Ectodermal cell (in vitro differentiated cells): ENCODE results near the gene CBS.
"Not testable (repeated sequence)": the region's sequence is repeated elsewhere in the genome, so short reads cannot be mapped to it uniquely, and the experiment has no call there.

Experiments
- H3K27ac ChIP-seq: 2 replicates; pipeline ENCODE4 v1.7.0; 2013; ENCODE audit warnings: mild to moderate bottlenecking, low read depth, low read length; ENCODE audit not compliant: insufficient read depth, poor library complexity, severe bottlenecking
- H3K27me3 ChIP-seq: 2 replicates; pipeline ENCODE4 v1.7.0; 2013; ENCODE audit warnings: mild to moderate bottlenecking, low read length; ENCODE audit not compliant: insufficient read depth, control insufficient read depth, poor library complexity, severe bottlenecking
- H3K36me3 ChIP-seq: one replicate; pipeline ENCODE4 v1.7.0; 2013; ENCODE audit warnings: low read length; ENCODE audit not compliant: control insufficient read depth, insufficient read depth
- H3K4me1 ChIP-seq: one replicate; pipeline ENCODE4 v1.7.0; 2013; ENCODE audit warnings: low read length; ENCODE audit not compliant: control insufficient read depth, insufficient read depth
- H3K4me3 ChIP-seq: 2 replicates; pipeline ENCODE4 v1.7.0; 2013; ENCODE audit warnings: low read depth, low read length, control low read depth; ENCODE audit not compliant: insufficient read depth
- H3K9me3 ChIP-seq: 2 replicates; pipeline ENCODE4 v1.7.0; 2013; ENCODE audit warnings: mild to moderate bottlenecking, low read length, moderate library complexity; ENCODE audit not compliant: control insufficient read depth
- WGBS, 2 experiments: methylation state at CpG; one replicate each; pipeline ENCODE4 v1.1.7; 2013; ENCODE audit warnings: missing lambda C conversion rate in 2 of 2; 5-methylcytosine and 5-hydroxymethylcytosine counted together

The CBS gene

DNA sequence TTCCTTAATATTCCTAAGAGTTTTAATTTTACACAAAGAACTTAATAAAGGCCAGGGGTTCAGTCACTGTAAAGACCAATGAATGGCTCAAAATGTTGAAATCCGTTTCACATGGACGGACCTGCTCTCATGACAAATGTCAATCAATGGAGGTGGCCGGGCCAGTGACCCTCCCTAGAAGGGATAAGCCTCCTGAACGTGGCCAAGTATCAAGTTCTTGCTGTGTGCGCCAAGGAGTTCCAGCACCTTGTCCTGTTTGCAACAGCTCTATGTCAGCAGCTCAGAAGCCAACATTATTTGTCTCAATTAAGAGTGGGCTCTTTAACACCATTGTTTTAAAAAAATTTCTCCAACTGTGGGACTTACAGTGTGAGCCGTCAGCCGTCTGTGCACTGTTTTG lies 25.4 kb upstream of the CBS start:
- H3K36me3 ChIP-seq, H3K4me3 ChIP-seq, H3K27me3 ChIP-seq, H3K9me3 ChIP-seq, H3K27ac ChIP-seq, H3K4me1 ChIP-seq: not testable (repeated sequence)
- no CpG with 5 or more reads among the region's 7 CpGs for WGBS, 2 experiments

DNA sequence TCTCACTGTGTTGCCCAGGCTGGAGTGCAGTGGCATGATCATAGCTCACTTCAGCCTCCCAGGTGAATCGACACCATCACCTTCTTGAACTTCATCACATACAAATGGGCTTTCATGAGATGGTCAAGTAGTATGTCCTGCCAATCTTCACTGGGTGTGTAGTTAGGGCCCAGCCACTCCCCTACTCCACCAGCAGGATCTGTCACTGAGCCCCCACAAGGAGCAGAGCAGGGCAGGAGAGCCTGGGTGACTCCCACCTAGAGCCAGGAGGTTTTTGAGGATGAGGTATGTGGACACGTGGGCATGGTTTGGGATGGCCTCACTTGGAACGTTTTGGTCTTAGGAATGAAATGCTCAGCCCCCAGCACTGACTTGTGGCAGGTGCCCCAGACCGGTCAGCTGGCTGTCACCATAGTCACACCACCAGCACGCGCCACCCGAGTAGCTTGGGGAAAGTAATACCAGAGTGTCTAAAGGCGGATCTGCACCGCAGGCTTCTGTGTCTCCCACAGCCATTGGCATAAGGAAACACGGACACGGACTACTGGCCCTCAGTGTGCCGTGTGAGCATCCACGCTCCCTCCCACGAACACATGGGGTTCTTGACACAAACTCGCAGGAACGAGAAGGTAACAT lies 16.5 kb upstream of the CBS start:
- WGBS, 2 experiments = no CpG with 5 or more reads among the region's 16 CpGs
- H3K9me3 ChIP-seq, H3K27me3 ChIP-seq, H3K27ac ChIP-seq, H3K4me1 ChIP-seq, H3K36me3 ChIP-seq, H3K4me3 ChIP-seq: not testable (repeated sequence)

DNA sequence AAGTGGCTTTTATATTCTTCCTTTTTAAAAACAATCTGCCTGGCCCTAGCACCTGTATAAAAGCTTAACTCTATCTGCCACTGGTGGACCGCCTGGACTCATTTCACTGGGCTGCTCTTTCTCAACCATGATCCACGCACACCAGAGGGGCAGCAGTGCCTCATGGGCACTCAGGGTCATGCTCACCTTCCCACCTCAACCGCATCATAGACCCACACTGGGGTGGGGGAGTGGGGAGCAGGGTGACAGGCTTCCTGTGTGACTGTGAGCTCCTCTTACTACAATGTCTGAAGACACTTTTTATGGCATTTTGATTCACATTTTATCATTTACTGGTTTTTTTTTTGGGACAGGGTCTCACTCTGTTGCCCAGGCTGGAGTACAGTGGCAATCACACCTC lies 15.3 kb upstream of the CBS start:
- H3K4me3 ChIP-seq, H3K9me3 ChIP-seq, H3K4me1 ChIP-seq, H3K27ac ChIP-seq, H3K36me3 ChIP-seq, H3K27me3 ChIP-seq: not testable (repeated sequence)
- no CpG with 5 or more reads among the region's 3 CpGs for WGBS, 2 experiments

DNA sequence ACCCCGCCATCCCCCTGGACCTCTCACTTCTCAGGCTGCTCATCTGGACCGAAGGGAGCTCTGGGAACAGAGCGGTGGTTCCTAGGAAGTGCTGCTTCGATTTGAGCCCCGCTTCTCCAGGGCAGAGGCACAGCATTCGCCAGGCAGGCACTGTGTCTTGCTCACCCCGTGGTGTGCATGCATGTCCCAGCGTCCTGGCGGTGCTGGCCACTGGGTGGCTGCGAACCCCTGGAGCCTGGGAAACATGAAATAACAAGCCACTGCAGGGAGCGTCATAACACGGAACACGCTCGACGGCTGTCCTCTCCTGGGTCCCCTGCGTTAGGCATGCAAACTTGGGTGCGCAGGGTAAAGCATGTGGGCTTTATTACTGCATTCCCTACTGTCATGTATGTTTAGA lies 13.8 kb upstream of the CBS start:
- not testable (repeated sequence) for H3K4me3 ChIP-seq, H3K36me3 ChIP-seq, H3K27me3 ChIP-seq, H3K9me3 ChIP-seq, H3K27ac ChIP-seq, H3K4me1 ChIP-seq
- no CpG with 5 or more reads among the region's 17 CpGs for WGBS, 2 experiments

DNA sequence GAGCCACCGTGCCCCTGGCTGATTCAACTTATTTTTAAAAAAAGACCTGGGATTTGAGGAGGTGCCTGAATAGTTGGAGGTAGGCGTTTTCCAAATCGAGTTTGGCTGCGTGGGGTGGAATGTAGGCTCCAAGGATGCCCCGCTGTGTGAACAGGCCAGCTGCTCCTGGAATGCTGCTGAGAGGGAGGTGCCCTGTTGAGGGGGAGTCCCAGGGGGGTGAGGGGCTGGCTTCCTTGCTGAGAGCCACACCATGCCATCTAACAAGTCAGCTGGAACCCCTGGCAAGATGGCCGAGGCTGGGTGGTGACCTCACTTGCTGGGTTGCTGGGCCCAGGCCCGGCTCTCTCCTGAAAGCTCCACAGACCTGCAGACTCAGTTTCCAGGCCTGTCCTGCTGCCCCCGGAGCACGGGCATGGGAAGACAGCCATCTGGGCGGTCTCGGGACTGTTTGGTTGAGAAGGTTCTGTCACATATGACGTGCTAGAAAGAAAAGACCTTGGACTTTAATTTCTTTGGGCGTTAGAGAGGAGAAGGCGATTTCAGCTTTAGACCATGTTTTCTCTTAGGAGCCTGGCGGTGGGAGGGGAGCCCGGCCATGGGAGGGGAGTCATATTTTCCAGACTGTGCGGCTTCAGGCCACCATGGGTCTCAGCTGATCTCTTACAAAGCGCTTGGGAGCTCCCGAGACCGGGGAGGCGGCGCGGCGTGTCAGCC lies 7.1 kb upstream of the CBS start:
- no CpG with 5 or more reads among the region's 24 CpGs for WGBS, 2 experiments
- not testable (repeated sequence) for H3K4me3 ChIP-seq, H3K36me3 ChIP-seq, H3K9me3 ChIP-seq, H3K4me1 ChIP-seq, H3K27me3 ChIP-seq, H3K27ac ChIP-seq

DNA sequence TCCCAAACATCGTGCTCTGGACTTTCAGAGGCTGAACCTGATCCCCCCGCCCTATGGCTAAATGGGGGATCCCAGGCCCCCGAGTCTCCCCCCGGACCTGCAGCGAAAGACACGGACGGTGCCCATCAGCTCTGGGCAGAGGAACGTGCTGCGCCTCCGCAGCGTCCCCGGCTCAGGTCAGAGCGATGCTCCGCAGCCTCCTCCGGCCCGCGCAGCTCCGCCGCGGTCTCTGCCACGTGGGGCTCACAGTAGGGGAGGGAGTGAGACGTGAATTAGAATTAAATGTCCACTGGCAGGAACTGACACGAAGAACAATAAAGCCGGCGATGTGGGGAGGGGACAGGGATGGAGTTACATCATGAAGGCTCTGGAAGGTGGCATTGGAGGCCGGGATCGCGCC lies 1.0 kb upstream of the CBS start:
- not testable (repeated sequence) for H3K9me3 ChIP-seq, H3K4me1 ChIP-seq, H3K4me3 ChIP-seq, H3K36me3 ChIP-seq, H3K27me3 ChIP-seq, H3K27ac ChIP-seq
- no CpG with 5 or more reads among the region's 28 CpGs for WGBS, 2 experiments

DNA sequence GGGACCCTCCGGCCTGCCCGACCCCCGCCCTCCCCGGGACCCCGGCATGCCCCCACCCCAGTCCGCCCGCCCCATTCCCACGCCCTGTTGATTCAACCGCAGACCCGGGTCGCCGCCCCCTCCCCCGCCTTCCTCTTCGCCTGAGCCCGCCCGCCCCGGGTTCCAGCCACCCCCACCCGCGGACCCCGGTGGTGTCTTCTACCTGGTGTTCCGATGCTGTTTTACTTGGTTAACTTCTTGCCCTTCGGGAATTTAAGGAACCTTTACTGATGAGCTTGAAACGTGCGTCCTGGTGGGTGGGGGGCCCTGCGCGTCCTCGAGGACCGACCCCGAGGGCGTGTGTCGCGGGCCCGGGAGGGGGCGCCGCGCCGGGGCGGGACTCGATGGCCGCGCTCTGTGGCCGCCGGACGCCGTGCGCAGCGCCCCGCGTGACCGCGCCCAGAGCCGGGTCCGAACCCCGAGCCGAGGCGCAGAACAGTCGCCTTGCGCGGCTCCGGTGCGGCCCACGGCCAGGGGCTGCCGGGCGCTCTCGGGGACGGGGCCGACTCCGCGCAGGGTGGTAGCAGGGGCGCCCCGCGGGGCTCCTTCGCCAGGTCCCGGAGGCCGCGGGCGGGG lies 495 bp upstream of the CBS start:
- not testable (repeated sequence) for H3K4me3 ChIP-seq, H3K4me1 ChIP-seq, H3K27ac ChIP-seq, H3K27me3 ChIP-seq, H3K9me3 ChIP-seq, H3K36me3 ChIP-seq
- WGBS, 2 experiments = no CpG with 5 or more reads among the region's 77 CpGs

DNA sequence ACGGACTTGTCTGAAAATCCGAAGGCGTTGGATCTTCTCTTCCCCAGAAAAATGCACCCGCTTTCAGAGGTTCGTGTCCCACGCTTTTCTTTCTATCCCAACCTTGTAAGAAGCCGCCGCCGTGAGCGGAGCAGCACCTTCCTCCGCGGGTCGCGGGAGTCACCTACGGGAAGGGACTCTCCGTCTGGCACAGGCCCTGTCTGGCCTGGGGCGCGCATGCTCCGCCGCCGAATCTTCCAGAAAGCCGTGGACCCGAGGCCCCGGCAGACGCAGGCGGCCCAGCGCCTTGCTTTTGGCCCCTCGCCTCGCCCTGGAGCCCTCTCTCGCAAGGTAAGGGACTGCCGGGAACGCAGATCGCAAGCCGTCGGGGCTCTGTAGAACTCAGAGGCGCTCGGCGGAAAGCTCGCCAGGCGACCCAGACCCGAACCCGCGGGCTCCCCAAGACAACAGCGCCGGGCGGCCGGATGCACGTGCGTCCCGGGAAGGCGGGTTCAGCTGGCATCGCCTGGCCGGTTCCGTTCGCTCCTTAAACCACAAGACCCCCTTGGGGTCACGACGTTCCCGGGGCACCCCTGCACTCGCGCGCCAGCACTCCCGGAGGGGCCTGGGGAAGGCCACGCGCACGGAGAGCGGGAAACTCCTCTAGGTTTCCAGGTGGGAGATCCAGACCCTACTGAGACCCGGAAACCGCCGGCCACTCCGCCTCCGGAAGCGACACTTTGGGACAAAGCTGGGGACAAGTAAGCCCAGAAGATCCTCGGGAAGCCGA lies 1.1 kb downstream of the CBS start:
- not testable (repeated sequence) for H3K36me3 ChIP-seq, H3K4me3 ChIP-seq, H3K27ac ChIP-seq, H3K9me3 ChIP-seq, H3K4me1 ChIP-seq, H3K27me3 ChIP-seq
- no CpG with 5 or more reads among the region's 74 CpGs for WGBS, 2 experiments

DNA sequence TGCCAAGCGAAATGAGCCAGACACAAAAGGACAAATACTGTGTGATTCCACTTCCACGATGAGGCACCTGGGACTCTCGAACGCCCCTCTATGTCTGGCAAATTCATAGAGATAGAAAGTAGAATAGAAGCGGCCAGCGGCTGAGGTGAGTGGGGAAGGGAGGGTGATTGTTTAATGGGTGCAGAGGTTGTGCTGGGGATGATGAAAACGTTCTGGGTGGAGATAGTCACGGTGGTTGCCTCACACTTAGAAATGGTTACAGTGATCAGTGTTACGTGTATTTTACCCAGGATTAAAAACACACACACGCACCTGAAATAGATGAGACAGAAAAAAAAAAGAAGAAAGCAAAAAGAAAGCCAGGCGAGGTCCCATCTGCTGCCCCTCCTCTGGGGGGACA lies 2.9 kb downstream of the CBS start:
- not testable (repeated sequence) for H3K27me3 ChIP-seq, H3K36me3 ChIP-seq, H3K9me3 ChIP-seq, H3K4me1 ChIP-seq, H3K4me3 ChIP-seq, H3K27ac ChIP-seq
- WGBS, 2 experiments = no CpG with 5 or more reads among the region's 11 CpGs

DNA sequence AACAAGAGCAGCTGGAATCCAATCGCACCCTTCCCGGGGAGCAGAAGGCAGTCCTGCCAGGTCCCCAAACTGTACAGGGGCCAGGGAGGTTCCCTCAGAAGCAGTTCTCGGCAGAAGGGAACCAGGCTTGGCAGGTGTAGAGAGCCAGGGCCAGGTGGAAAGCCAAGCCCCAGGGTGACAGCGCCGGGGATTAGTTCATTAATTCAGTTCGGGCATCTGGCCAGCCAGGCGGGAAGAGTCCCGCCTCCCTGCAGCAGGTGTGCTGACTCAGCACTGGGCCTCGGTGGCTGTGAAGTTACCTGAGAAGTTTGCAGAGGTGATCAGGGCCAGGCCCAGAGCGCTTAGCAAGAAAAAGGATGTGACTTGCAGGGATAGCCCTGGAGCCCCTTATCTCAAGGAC lies 6.0 kb downstream of the CBS start:
- H3K9me3 ChIP-seq, H3K27me3 ChIP-seq, H3K27ac ChIP-seq, H3K4me1 ChIP-seq, H3K4me3 ChIP-seq, H3K36me3 ChIP-seq: not testable (repeated sequence)
- WGBS, 2 experiments = no CpG with 5 or more reads among the region's 10 CpGs
